DMS79 treated with DMSO at 0.1 percent for 48 hours (cell line): ENCODE data around the gene SPINT1.
A peak's percentile ranks its signal among the peaks of the same experiment; 100 is the strongest.

Experiments used
- DNase-seq: peaks from one replicate; lab custom pipeline; 2025; lab: John Stamatoyannopoulos, UW

The SPINT1 gene

DNA sequence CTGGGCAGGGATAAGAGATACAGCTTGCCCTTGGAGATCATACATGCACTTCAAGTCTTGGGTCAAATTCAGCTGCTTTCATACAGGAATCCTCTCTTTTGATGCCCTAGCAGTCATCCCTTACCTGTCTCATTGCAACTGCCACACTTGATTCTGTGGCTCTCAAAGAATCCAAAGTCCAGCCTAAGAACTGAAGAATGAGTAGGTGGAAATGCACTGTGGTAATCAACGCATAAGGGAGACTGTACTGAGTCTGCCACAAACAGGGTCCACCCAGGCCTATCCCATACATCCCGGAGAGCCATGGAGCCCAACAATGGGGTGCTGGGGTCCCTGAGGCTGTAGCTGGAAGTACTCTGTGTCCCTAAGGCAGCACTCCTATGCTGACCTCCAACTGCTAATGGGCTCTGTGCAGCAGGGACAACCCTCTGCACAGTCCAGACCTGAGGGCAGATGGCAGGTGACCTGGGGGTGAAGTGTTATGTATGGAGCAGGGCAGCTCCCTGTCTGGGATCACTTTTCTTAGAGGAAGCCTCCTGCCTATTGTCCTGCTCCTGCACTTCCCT is 48.7 kb downstream of the SPINT1 start:
- DNase-seq = no peak

DNA sequence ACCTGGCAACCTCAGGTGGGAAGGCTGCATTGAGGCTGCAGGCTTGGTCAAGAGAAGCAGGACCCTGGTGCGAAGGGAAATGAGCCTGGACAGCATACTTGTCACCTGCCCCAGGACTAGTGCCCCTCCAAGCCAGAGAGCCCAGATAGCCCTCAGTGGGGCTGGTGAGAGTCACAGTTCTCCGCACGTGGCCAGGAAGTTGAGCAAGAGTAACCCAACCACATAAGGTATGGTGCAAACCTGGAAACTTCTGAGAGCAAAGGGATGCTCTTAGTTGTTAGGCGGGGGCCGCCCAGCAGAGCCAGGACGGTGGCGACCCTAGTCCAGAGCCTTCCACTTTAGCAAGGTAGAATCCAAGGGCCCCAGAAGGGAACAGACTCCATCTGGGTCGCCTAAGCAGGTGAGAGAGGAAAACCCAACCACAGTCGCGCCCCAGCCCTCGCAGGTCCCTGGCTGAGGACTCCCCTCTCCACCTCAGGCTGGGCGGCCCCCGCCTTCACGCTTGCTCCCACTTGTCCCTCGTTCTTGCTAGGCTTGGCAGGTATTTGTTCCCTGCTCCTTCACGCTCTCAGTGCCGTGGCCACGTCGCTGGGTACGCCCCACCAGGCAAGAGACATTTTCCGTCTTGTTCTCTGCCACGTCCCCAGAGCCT is 49.3 kb downstream of the SPINT1 start:
- no peak for DNase-seq

DNA sequence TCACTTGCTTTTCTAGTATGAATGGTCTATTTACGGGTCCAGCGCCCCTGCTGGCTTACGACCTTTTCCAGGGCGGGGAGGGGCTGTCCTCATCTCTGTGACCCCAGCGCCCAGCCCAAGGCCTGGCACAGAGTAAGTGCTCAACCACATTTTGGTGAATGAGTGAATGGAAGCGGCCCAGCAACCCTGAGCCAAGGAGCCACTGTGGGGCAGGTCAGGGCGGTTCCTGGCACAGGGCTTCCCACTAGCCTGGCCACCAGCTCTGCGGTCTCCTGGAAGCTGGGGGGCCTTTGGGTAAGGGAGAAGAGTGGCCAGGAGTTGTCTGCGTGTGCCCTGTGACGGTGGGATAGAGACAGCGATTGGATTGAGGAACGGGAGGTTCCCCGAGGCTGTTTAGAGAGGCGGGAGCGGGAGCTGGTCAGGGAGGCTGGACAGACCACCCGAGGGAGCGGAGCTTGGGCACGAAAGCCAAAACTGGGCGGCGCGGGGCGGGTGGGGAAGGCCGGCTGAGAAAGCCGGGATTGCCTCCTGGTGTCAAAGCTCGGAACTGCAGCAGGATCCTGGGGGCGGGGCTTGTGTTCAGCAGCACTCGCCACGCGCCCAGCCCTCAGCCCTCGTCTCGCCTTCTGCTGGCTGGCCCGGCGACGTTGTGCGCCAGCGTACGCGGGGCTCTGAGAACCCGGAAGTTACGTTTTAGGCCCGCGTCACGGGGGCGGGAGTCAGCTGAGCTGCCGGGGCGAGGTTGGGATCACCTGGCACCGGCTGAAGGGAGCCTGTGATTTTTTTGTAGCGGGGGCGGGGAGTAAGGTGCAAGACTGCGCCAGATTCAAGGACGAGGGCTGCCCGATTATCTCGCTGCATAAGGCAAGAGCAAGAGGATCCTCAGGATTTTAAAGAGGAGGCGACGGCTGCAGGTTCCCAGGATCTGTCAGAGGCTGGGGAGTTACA is 50.2 kb downstream of the SPINT1 start, which contains the start of gene VPS18:
TSS of gene VPS18 (plus strand) at position 718 of the 948 bp plus-strand sequence. CDS start 319 bp downstream, outside the sequence.
- peak; percentile 81 for DNase-seq

DNA sequence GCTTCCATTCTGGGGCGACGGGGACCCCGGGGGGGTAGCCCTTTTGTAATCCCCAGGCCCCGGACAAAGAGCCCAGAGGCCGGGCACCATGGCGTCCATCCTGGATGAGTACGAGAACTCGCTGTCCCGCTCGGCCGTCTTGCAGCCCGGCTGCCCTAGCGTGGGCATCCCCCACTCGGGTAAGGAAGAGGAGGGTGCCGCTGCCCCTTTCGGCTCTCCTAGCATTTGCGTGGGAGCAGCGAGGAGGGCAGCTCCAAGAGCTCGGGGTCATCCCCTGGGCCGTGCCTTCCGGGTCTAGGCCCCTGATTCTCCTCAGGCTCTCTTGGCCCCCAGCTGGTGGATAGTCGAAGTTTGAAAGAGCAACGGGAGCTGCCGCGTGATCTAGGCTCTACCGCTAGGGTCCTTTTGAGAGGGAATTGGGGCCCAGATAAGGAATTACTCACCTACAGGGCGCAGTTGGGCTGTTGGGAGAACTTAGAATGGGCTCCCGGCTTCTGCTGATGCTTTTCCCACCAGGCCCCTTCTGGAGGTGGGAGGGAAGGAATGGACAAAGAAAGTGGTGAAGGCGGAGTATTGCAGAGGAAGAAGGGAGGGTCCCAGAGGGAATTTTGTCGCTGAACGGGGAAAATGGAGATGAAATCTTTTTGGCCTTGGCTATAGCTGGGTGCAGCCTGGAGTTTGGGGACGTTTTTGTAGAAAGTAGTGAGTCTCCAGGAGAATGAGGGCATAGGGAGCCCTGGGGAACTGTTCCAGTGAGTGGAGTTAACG is 51.0 kb downstream of the SPINT1 start:
- DNase-seq = peak; percentile 1

DNA sequence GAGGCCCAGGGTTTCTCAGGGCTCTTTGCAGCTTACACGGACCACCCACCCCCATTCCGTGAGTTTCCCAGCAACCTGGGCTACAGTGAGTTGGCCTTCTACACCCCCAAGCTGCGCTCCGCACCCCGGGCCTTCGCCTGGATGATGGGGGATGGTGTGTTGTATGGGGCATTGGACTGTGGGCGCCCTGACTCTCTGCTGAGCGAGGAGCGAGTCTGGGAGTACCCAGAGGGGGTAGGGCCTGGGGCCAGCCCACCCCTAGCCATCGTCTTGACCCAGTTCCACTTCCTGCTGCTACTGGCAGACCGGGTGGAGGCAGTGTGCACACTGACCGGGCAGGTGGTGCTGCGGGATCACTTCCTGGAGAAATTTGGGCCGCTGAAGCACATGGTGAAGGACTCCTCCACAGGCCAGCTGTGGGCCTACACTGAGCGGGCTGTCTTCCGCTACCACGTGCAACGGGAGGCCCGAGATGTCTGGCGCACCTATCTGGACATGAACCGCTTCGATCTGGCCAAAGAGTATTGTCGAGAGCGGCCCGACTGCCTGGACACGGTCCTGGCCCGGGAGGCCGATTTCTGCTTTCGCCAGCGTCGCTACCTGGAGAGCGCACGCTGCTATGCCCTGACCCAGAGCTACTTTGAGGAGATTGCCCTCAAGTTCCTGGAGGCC is 55.8 kb downstream of the SPINT1 start:
- no peak for DNase-seq

DNA sequence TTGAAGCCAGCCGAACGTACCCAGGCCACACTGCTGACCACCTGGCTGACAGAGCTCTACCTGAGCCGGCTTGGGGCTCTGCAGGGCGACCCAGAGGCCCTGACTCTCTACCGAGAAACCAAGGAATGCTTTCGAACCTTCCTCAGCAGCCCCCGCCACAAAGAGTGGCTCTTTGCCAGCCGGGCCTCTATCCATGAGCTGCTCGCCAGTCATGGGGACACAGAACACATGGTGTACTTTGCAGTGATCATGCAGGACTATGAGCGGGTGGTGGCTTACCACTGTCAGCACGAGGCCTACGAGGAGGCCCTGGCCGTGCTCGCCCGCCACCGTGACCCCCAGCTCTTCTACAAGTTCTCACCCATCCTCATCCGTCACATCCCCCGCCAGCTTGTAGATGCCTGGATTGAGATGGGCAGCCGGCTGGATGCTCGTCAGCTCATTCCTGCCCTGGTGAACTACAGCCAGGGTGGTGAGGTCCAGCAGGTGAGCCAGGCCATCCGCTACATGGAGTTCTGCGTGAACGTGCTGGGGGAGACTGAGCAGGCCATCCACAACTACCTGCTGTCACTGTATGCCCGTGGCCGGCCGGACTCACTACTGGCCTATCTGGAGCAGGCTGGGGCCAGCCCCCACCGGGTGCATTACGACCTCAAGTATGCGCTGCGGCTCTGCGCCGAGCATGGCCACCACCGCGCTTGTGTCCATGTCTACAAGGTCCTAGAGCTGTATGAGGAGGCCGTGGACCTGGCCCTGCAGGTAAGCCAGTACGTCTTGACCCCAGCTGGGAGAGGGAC is 56.6 kb downstream of the SPINT1 start:
- DNase-seq = no peak

DNA sequence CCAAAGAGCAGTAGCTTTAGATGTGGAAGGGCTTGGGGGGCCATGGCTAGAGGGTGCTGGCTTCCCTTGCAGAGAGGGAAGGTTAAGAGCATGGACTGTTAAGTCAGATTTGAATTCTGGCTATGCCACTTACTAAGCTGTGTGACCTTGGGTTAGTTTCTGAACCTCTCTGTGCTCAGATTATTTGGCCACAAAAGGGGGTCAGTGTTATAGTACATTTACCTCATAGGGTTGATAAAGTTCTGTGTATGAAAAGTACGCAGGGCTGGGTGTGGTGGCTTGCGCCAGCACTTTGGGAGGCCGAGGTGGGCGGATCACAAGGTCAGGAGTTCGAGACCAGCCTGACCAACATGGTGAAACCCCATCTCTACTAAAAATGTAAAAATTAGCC is 57.2 kb downstream of the SPINT1 start:
- no peak for DNase-seq

DNA sequence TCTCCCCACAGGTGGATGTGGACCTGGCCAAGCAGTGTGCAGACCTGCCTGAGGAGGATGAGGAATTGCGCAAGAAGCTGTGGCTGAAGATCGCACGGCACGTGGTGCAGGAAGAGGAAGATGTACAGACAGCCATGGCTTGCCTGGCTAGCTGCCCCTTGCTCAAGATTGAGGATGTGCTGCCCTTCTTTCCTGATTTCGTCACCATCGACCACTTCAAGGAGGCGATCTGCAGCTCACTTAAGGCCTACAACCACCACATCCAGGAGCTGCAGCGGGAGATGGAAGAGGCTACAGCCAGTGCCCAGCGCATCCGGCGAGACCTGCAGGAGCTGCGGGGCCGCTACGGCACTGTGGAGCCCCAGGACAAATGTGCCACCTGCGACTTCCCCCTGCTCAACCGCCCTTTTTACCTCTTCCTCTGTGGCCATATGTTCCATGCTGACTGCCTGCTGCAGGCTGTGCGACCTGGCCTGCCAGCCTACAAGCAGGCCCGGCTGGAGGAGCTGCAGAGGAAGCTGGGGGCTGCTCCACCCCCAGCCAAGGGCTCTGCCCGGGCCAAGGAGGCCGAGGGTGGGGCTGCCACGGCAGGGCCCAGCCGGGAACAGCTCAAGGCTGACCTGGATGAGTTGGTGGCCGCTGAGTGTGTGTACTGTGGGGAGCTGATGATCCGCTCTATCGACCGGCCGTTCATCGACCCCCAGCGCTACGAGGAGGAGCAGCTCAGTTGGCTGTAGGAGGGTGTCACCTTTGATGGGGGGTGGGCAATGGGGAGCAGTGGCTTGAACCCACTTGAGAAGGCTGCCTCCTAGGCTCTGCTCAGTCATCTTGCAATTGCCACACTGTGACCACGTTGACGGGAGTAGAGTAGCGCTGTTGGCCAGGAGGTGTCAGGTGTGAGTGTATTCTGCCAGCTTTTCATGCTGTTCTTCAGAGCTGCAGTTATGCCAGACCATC is 59.0 kb downstream of the SPINT1 start:
- no peak for DNase-seq

DNA sequence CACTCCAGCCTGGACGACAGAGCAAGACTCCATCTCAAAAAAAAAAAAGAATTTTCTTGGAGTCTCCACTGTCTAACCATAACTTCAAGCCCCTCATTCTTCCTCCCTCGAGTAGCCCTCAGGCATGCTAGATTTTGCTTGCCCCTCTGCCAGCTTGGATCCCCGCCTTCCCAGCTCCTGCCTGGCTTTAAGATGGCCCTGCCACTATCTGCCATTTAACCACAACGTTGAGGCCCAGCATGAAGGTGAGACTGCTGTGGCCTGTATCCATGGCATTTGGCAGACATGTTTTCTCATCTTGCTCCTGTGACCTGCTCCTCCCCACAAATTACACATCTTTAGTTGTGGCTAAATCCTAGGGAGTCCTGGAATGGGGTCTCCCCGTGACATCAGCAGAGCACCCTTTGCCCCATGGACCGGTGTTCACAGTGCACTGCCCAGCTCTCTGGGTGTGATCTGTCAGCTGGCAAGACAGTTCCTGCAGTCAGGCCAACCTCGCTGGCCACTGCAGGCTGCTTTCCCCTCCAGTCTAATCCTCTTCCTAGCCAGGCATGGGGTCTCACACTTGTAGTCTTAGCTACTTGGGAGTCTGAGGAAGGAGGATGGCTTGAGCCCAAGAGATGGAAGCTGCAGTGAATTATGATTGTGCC is 60.8 kb downstream of the SPINT1 start:
- DNase-seq = no peak

DNA sequence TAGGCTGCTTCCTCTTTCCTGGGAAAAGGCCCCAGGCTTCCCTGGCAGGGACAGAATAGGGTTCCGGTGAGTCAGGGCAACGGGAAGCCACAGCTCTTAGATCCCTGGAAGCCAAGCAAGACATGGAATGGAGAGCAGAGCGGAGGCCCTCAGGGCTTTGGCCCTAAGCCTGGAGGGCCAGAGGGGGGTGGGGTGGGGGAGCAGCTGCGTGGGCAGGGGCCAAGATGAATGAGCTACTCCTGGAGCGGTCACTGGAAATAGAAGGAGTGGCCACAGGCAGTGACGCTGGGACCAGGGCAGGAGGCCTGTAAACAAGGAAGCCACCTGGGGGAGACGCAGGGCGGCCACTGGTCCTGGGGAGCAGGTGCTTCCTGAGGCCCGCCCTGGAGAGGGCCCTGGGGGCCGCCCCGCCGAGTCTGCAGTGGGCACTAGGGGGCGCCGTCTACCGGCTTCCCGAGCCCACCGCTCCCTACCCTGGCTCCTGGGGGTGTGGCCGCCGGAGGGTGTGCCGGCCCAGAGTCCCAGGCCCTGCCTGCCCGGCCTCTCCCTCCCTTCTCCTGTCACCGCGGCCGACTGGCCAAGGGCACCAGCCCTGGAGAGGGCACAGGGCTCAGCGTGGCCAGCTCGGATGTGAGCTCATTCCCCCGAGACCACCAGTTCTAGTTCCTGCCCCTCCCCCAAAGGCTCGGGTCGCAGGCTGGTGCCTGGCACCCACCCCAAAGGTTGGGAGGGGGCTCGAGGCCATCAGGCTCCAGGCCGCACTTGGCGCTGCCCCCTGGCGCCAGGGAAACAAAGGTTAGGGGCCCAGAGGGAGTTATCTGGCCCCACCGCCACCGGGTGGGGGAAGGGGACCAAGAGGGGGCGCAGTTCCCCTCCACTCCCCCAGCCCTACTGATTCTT is 62.5 kb downstream of the SPINT1 start:
- DNase-seq = peak; percentile 56

DNA sequence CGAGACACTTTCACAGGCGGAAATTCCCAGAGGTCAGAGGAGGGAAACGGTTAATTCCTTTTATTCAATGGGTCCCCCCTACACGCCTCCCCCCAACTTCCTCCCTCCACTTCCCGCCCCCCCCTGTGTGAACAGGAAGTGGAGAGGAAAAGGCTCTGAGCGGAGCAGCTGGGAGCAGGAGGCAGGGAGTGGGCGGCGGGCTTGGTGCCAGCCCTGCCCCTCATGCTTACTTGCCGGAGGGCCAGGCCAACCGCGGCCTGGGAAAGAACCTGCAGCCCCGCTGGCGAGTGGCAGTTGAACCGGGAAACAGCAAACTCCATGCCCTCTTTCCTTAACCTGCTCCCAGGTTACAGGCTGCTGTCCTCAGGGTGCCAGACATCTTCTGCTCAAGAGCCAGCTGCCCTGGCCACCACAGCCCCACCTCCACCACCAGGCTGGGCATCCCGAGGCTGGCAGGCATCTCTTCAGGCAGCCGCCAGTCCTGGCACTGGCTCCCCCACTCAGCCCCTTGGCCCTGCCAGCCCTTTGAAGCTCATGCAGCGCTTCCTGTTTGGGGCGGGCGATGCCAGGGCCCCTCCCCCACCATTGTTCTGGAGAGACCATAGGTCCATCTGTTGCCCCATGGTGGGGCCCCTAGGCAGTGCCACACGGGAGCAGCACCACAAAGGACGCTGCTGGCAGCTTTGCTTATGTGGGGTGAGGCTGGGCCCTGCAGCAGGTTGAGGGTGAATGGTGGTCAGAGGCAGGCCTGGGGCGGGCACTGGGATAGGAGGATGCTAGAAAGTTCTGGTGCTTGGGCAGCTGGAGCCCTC is 63.3 kb downstream of the SPINT1 start:
- peak; percentile 46 for DNase-seq
